HCT116 (cell line): Measurements from ENCODE around the gene DOCK10. TPM values are rescaled to one million over a fixed set of nuclear protein-coding genes. Genes with fewer than 3 reads are reported as not detected.

Source experiments
- ATAC-seq: fragments of 200-7000 bp; cut with Tn5 transposase; 2 replicates; pipeline ENCODE4 v1.9.1; 2020; ENCODE audit warnings: mild to moderate bottlenecking, moderate library complexity
- BruUV-seq: library from RNA; stranded (reverse); fragments of 400-500 nt; replicated peaks from 2 replicates; lab custom pipeline; 2021; lab: Mats Ljungman, UMichigan
- CTCF ChIA-PET: fragments of 300-600 bp; sonication (Branson Sonifier 250); formaldehyde crosslinking; loops from one replicate; lab custom pipeline; 2021; ENCODE audit warnings: antibody characterized with exemption; lab: Charles Lee
- POLR2A ChIA-PET: fragments of 300-600, 350-600 bp; sonication (Branson Sonifier 250); formaldehyde crosslinking; loops from one replicate; lab custom pipeline; 2021; ENCODE audit warnings: antibody characterized with exemption; lab: Charles Lee
- RAD21 ChIA-PET, 2 experiments: fragments of 300-600 bp; sonication (Branson Sonifier 250); formaldehyde crosslinking; loops; one replicate each; lab custom pipeline; 2023; ENCODE audit warnings: low total read pairs in 2 of 2; ENCODE audit not compliant: uncharacterized antibody in 2 of 2, unreplicated experiment in 2 of 2, low non-redundant PET in 1 of 2; lab: Charles Lee
- DNase-seq: peaks from one replicate; pipeline ENCODE4 v3.0.0-alpha.2; 2010; ENCODE audit warnings: low read depth, low spot score
- H2AFZ ChIP-seq: fragments of 200-600 bp; shearing (Covaris generic), sonication (generic); 2 replicates; pipeline ENCODE4 v1.6.1; 2017; ENCODE audit warnings: low read depth, mixed run types, mixed read lengths, antibody characterized with exemption, low read length; ENCODE audit not compliant: poor library complexity, severe bottlenecking
- H3K27ac ChIP-seq: 2 replicates; pipeline ENCODE4 v1.5.1; 2012; ENCODE audit warnings: low read depth, low read length
- H3K27me3 ChIP-seq: fragments of 200-600 bp; sonication (generic); 2 replicates; pipeline ENCODE4 v1.6.1; 2016; ENCODE audit warnings: mixed run types, low read length, mixed read lengths; ENCODE audit not compliant: insufficient read depth
- H3K36me3 ChIP-seq, 2 experiments: fragments of 200-500 bp in 1 of 2; fragments of 200-600 bp in 1 of 2; sonication (Bioruptor generic) in 1 of 2; sonication (generic) in 1 of 2; 2 replicates each; pipeline versions ENCODE4 v1.5.1 to v1.6.1; 2014 to 2016; ENCODE audit warnings: low read length in 2 of 2, inconsistent platforms in 1 of 2, mixed read lengths in 1 of 2, mixed run types in 1 of 2; ENCODE audit not compliant: insufficient read depth in 2 of 2, control insufficient read depth in 1 of 2
- H3K4me1 ChIP-seq, 2 experiments: fragments of 200-600 bp in 1 of 2; sonication (generic) in 1 of 2; 2 replicates each; pipeline versions ENCODE4 v1.5.1 to v1.6.1; 2012 to 2017; ENCODE audit warnings: low read length in 2 of 2, inconsistent platforms in 1 of 2, mild to moderate bottlenecking in 1 of 2, mixed read lengths in 1 of 2, mixed run types in 1 of 2, moderate library complexity in 1 of 2; ENCODE audit not compliant: insufficient read depth in 2 of 2, control insufficient read depth in 1 of 2
- H3K4me2 ChIP-seq: fragments of 200-600 bp; sonication (generic); 2 replicates; pipeline ENCODE4 v1.6.1; 2017; ENCODE audit warnings: mixed run types, low read length, mixed read lengths
- H3K4me3 ChIP-seq, 2 experiments: fragments of 200-600 bp in 1 of 2; sonication (generic) in 1 of 2; replicated peaks in 1 of 2; 2 replicates each; pipeline ENCODE4 v1.5.1; 2011 to 2016; ENCODE audit warnings: low read length in 2 of 2, control low read depth in 1 of 2, low read depth in 1 of 2, mild to moderate bottlenecking in 1 of 2, mixed read lengths in 1 of 2, mixed run types in 1 of 2
- H3K79me2 ChIP-seq: fragments of 200-600 bp; sonication (generic); 2 replicates; pipeline ENCODE4 v1.6.1; 2017; ENCODE audit warnings: mild to moderate bottlenecking, mixed run types, low read length, moderate library complexity, mixed read lengths; ENCODE audit not compliant: insufficient read depth
- H3K9ac ChIP-seq: fragments of 200-600 bp; sonication (generic); 2 replicates; pipeline ENCODE4 v1.6.1; 2016; ENCODE audit warnings: low read length, mixed read lengths
- H3K9me2 ChIP-seq: fragments of 200-600 bp; sonication (generic), shearing (Covaris generic); 2 replicates; pipeline ENCODE4 v1.6.1; 2017; ENCODE audit warnings: mixed run types, mild to moderate bottlenecking, moderate library complexity; ENCODE audit not compliant: insufficient read depth
- H3K9me3 ChIP-seq, 2 experiments: fragments of 200-500 bp in 1 of 2; fragments of 200-600 bp in 1 of 2; sonication (Bioruptor generic) in 1 of 2; sonication (generic) in 1 of 2; 2 replicates each; pipeline ENCODE4 v1.6.1; 2014 to 2017; ENCODE audit warnings: low read length in 2 of 2, mixed read lengths in 2 of 2, inconsistent platforms in 1 of 2, low read depth in 1 of 2, mild to moderate bottlenecking in 1 of 2, mixed run types in 1 of 2, moderate library complexity in 1 of 2; ENCODE audit not compliant: control insufficient read depth in 1 of 2, insufficient read depth in 1 of 2
- H4K20me1 ChIP-seq: fragments of 200-600 bp; sonication (generic), shearing (Covaris generic); 2 replicates; pipeline ENCODE4 v1.6.1; 2017; ENCODE audit warnings: mixed run types, mild to moderate bottlenecking, moderate library complexity; ENCODE audit not compliant: insufficient read depth
- ATF3 ChIP-seq: IDR thresholded peaks from 2 replicates; pipeline ENCODE4 v1.6.1; 2012
- CBX3 ChIP-seq: IDR thresholded peaks from 2 replicates; pipeline ENCODE4 v1.6.1; 2012; ENCODE audit warnings: low read depth
- EZH2 ChIP-seq: fragments of 200-600 bp; sonication (generic); IDR thresholded peaks from 2 replicates; pipeline ENCODE4 v1.6.1; 2017; ENCODE audit warnings: antibody characterized with exemption, mixed run types
- EZH2phosphoT487 ChIP-seq: fragments of 200-600 bp; IDR thresholded peaks from 2 replicates; pipeline ENCODE4 v1.6.1; 2018; ENCODE audit warnings: antibody characterized with exemption, borderline replicate concordance
- MAX ChIP-seq: IDR thresholded peaks from 2 replicates; pipeline ENCODE4 v1.6.1; 2012
- POLR2A ChIP-seq: IDR thresholded peaks from 2 replicates; pipeline ENCODE4 v1.7.0; 2011; ENCODE audit warnings: borderline replicate concordance; ENCODE audit not compliant: insufficient read depth, insufficient read length; ENCODE audit errors: extremely low read depth
- RAD21 ChIP-seq: IDR thresholded peaks from 2 replicates; pipeline ENCODE4 v1.6.1; 2012; ENCODE audit warnings: low read depth, mild to moderate bottlenecking
- REST ChIP-seq: IDR thresholded peaks from 2 replicates; pipeline ENCODE4 v1.6.1; 2012; ENCODE audit warnings: low read depth
- SIN3A ChIP-seq: IDR thresholded peaks from 2 replicates; pipeline ENCODE4 v1.6.1; 2012; ENCODE audit warnings: low read depth
- SP1 ChIP-seq: IDR thresholded peaks from 2 replicates; pipeline ENCODE4 v1.6.1; 2012; ENCODE audit warnings: low read depth
- SRF ChIP-seq: IDR thresholded peaks from 2 replicates; pipeline ENCODE4 v1.6.1; 2012; ENCODE audit warnings: low read depth
- TCF7L2 ChIP-seq: IDR thresholded peaks from 2 replicates; pipeline ENCODE4 v1.7.0; 2011; ENCODE audit warnings: borderline replicate concordance, inconsistent platforms; ENCODE audit not compliant: insufficient read depth, insufficient read length; ENCODE audit errors: extremely low read depth
- ZFX ChIP-seq: fragments of 450-650 bp; IDR thresholded peaks from 2 replicates; pipeline ENCODE4 v1.6.1; 2017
- intact Hi-C: fragments of 100-400 bp; cut with micrococcal nuclease; formaldehyde crosslinking; loops from 2 replicates; pipeline ENCODE4 v1.10.0; 2022
- total RNA-seq: library from RNA; stranded (reverse); gene quantifications from one replicate; pipeline ENCODE4 v1.2.1, GENCODE V29; 2021; ENCODE audit not compliant: unreplicated experiment

DOCK10 gene
- total RNA-seq, 1 experiment from 2014 or later, result 0.54 TPM

- no peak for TF ChIP-seq REST
- no peak for TF ChIP-seq POLR2A
These were observed 44.5 kb downstream of the DOCK10 start (continued) for GRCh38 chr2:224997802-224998201.

- ChIA-PET POLR2A (no interaction called here), CTCF (no interaction called here), RAD21 (no interaction called here)
- Histone ChIP-seq H2AFZ (no peak overlapping the region), H3K9me3 (no peaks in the 10 kb centered on the region), H3K27me3 (peaks cover 4% of the 10 kb centered on the region; the same call in 1 of the 2 replicates), H3K36me3 (no peaks in the 10 kb centered on the region), H3K4me1 (no peaks in the 10 kb centered on the region), H4K20me1 (no peaks in the 10 kb centered on the region), H3K9me2 (no peaks in the 10 kb centered on the region), H3K4me3 (no peak overlapping the region), H3K27ac (no peak overlapping the region), H3K4me2 (no peak overlapping the region), H3K79me2 (no peaks in the 10 kb centered on the region)
- DNase-seq, result no peak
- BruUV-seq, result no TSS peak
- ATAC-seq, result no peak
- intact Hi-C loops, result no loop called here
- TF ChIP-seq ATF3, result no peak
- TF ChIP-seq EZH2phosphoT487, result no peak
- TF ChIP-seq ZFX, result no peak
- no peak for TF ChIP-seq TCF7L2
- TF ChIP-seq RAD21, result no peak
- TF ChIP-seq SRF, result no peak
- no peak for TF ChIP-seq MAX
- TF ChIP-seq SIN3A, result no peak
- TF ChIP-seq CBX3, result no peak
- no peak for TF ChIP-seq SP1
- no peak for TF ChIP-seq EZH2
- TF ChIP-seq, all 23 proteins: peak for 0
- no peak overlapping the region for H3K9ac ChIP-seq
These were observed 46.8 kb downstream of the DOCK10 start for GRCh38 chr2:224995419-224995818.
